ENCODE results near the gene FTO.

GRCh38 chr16:53904533-53904932, 200.6 kb downstream of the FTO start:
- TF ChIP-seq GATA2 (IDR thresholded peaks at IDR 0.05; ENCODE audit: low read depth, low read length) = no peak
- TF ChIP-seq GATA3 (IDR thresholded peaks at IDR 0.05; ENCODE audit: low read depth, low read length) = no peak
